Mammary microvascular endothelial cell (primary cell): ENCODE data around the gene TDO2. TPM values are rescaled to one million over a fixed set of nuclear protein-coding genes. Genes with fewer than 3 reads are reported as not detected.

Experiments used
- total RNA-seq: library from RNA; depleted of rRNA; stranded (reverse); fragments of >200 nt; gene quantifications from 2 replicates; pipeline ENCODE4 v1.2.3, GENCODE V29; 2015

TDO2 gene
- total RNA-seq = not detected in 2 replicates

DNA sequence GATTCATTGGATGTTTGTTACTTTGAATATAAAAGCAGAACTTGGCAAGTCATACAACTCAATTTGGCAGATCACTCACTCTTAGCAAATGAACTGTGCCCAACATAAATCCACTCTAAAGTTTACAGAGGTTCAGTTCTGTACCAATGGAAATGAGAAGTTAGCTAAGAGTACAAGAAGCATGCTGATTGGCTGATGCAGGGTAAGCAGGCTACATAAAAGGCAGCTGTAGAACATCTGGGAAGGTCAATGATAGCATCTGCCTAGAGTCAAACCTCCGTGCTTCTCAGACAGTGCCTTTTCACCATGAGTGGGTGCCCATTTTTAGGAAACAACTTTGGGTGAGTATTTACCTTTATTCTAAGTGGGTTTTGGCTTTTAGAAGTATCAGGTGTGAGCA is at the start of gene TDO2:
TDO2 (plus strand) TSS at position 244 of the 400 bp plus-strand sequence; CDS start at position 307, 63 bp downstream.

GRCh38 chr4:155866177-155866576 is 37.3 kb upstream of the TDO2 start, which contains the start of gene ASIC5:
Gene ASIC5 (minus strand): TSS chr4:155866277. CDS start chr4:155866226, 51 bp downstream.

GRCh38 chr4:155953151-155954117 is 49.9 kb downstream of the TDO2 start, which contains the start of gene CTSO:
Gene CTSO (minus strand): TSS chr4:155953866. CDS start chr4:155953847, 19 bp downstream.

Other genes starting within 250 kb of the TDO2 start
- 0.67 and 1.3 TPM in 2 replicates for gene GUCY1A1, start 236.8 kb upstream of the TDO2 start, total RNA-seq
- gene GUCY1B1, start 144.7 kb upstream of the TDO2 start, total RNA-seq = 0.39 and 0.87 TPM in 2 replicates
- not detected in 2 replicates for gene ASIC5, start 37.4 kb upstream of the TDO2 start, total RNA-seq
- 8.7 and 8.9 TPM in 2 replicates for gene CTSO, start 50.2 kb downstream of the TDO2 start, total RNA-seq